Breast epithelium (tissue), 4 donors: ENCODE results near the gene MAPK1IP1L. TPM values are rescaled to one million over a fixed set of nuclear protein-coding genes. Genes with fewer than 3 reads are reported as not detected.

ENCODE experiments used
- DNase-seq, 2 donors: peaks; one replicate each; pipeline ENCODE4 v3.0.0-alpha.2; 2019; ENCODE audit warnings: low spot score in 2 of 2
- H3K27ac ChIP-seq, 2 donors: fragments of 200-600 bp; sonication (generic) in 1 of 2; one replicate each; pipeline ENCODE4 v1.5.1; 2016 to 2019; ENCODE audit warnings: mild to moderate bottlenecking in 1 of 2
- H3K27me3 ChIP-seq, 2 donors: fragments of 200-600 bp; sonication (generic) in 1 of 2; one replicate each; pipeline versions ENCODE4 v1.5.1 to v1.6.0; 2017 to 2019; ENCODE audit warnings: control low read depth in 1 of 2, mild to moderate bottlenecking in 1 of 2
- H3K36me3 ChIP-seq: fragments of 200-600 bp; one replicate; pipeline ENCODE4 v1.5.1; 2019
- H3K4me1 ChIP-seq, 2 donors: fragments of 200-600 bp; sonication (generic); one replicate each; pipeline ENCODE4 v1.5.1; 2016 to 2019; ENCODE audit warnings: control low read depth in 1 of 2
- H3K4me3 ChIP-seq, 3 donors: fragments of 200-600 bp; sonication (generic); 1 replicate in 2 of 3; 2 replicates in 1 of 3; pipeline ENCODE4 v1.5.1; 2016 to 2019; ENCODE audit warnings: mild to moderate bottlenecking in 3 of 3, moderate library complexity in 2 of 3
- H3K9me3 ChIP-seq, 2 donors: fragments of 200-600 bp; sonication (generic) in 1 of 2; one replicate each; pipeline ENCODE4 v1.5.1; 2016 to 2019; ENCODE audit warnings: control low read depth in 1 of 2
- CTCF ChIP-seq, 3 donors: fragments of 450-650 bp; IDR thresholded peaks; one replicate each; pipeline ENCODE4 v1.5.1; 2016 to 2017; ENCODE audit warnings: antibody characterized with exemption in 3 of 3, mild to moderate bottlenecking in 3 of 3, moderate library complexity in 3 of 3
- POLR2A ChIP-seq: fragments of 450-650 bp; IDR thresholded peaks from one replicate; pipeline ENCODE4 v1.6.1; 2016; ENCODE audit warnings: antibody characterized with exemption, mild to moderate bottlenecking, moderate library complexity
- POLR2AphosphoS5 ChIP-seq, 3 donors: sonication (generic); formaldehyde crosslinking; IDR thresholded peaks; one replicate each; pipeline ENCODE4 v1.6.1; 2017; ENCODE audit warnings: antibody characterized with exemption in 3 of 3
- intact Hi-C: fragments of 100-400 bp; cut with DNase I; formaldehyde crosslinking; loops from one replicate; pipeline ENCODE4 v1.15.1; 2023; ENCODE audit warnings: low total_unique reads
- total RNA-seq, 3 donors: library from RNA; depleted of rRNA; stranded (reverse); fragments of >200 nt; gene quantifications; one replicate each; pipeline ENCODE4 v1.1.0, GENCODE V29; 2016

MAPK1IP1L gene
- total RNA-seq, 3 donors from 2014 or later = 37.7 to 60.4 (median 39.4) TPM

DNA sequence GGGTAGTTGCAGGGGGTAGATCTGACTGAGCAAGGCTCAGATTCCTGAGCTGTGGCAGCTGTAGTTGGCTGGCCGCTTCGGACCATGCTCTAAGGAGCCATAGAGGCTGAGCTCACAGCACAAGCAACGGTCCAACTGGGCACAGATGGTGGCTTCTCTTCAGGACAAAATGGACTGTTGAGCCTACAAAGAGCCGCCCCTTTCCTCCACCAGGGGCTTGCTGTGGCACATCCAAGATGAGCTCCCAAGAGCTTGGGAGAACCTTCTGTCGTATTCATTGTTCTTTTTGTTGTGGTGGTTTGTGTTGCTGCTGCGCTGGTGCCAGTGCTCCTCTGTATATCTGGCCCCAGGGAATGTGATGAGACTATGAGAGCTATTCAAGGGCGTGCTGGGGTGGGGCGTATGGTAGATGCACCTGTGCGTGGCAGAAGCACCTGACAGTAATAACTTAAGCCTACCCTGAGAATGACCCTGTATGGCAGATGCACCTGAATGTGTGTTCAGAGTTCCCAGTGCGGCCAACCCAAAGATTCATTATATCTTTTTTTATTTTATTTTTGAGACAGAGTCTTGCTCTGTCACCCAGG, 59.8 kb downstream of the MAPK1IP1L start:
- intact Hi-C loops = no loop called here
- Histone ChIP-seq H3K9me3 (no peaks in the 10 kb centered on the region), H3K4me1 (peaks cover 8 to 16% of the 10 kb centered on the region in 2 donors), H3K36me3 (no peaks in the 10 kb centered on the region), H3K27me3 (no peaks in the 10 kb centered on the region), H3K4me3 (no peak overlapping the region), H3K27ac (peak overlapping the region in 1 of 2 donors; percentile 42)
- DNase-seq = no peak
- TF ChIP-seq POLR2AphosphoS5 (IDR thresholded peaks at IDR 0.05) = no peak
- no peak for TF ChIP-seq CTCF (IDR thresholded peaks at IDR 0.05)
- TF ChIP-seq POLR2A = no peak

- Histone ChIP-seq H3K4me3 (no peak overlapping the region), H3K9me3 (no peaks in the 10 kb centered on the region), H3K27me3 (no peaks in the 10 kb centered on the region), H3K36me3 (no peaks in the 10 kb centered on the region), H3K4me1 (no peaks in the 10 kb centered on the region), H3K27ac (no peak overlapping the region)
- intact Hi-C loops = no loop called here
- DNase-seq = no peak
- TF ChIP-seq CTCF (IDR thresholded peaks at IDR 0.05) (no peak), POLR2AphosphoS5 (IDR thresholded peaks at IDR 0.05) (no peak), POLR2A (no peak)
These were observed 63.3 kb downstream of the MAPK1IP1L start for GRCh38 chr14:55114720-55115119.

- Histone ChIP-seq H3K27me3 (no peaks in the 10 kb centered on the region), H3K4me3 (no peak overlapping the region), H3K36me3 (no peaks in the 10 kb centered on the region), H3K4me1 (no peaks in the 10 kb centered on the region), H3K9me3 (no peaks in the 10 kb centered on the region), H3K27ac (no peak overlapping the region)
- no peak for DNase-seq
- intact Hi-C loops = no loop called here
- TF ChIP-seq CTCF (IDR thresholded peaks at IDR 0.05) = no peak
These were observed 64.0 kb downstream of the MAPK1IP1L start for GRCh38 chr14:55115460-55115859.

GRCh38 chr14:55115861-55116245, 64.4 kb downstream of the MAPK1IP1L start:
- Histone ChIP-seq H3K4me3 (no peak overlapping the region), H3K27ac (no peak overlapping the region), H3K36me3 (no peaks in the 10 kb centered on the region), H3K9me3 (no peaks in the 10 kb centered on the region), H3K27me3 (no peaks in the 10 kb centered on the region), H3K4me1 (no peaks in the 10 kb centered on the region)
- TF ChIP-seq POLR2AphosphoS5 (IDR thresholded peaks at IDR 0.05) (no peak), CTCF (IDR thresholded peaks at IDR 0.05) (no peak), POLR2A (no peak)
- no peak for DNase-seq
- intact Hi-C loops = no loop called here

GRCh38 chr14:55116246-55117030, 65.0 kb downstream of the MAPK1IP1L start:
- intact Hi-C loops = no loop called here
- Histone ChIP-seq H3K4me3 (no peak overlapping the region), H3K27ac (no peak overlapping the region), H3K4me1 (no peaks in the 10 kb centered on the region), H3K27me3 (no peaks in the 10 kb centered on the region), H3K9me3 (no peaks in the 10 kb centered on the region), H3K36me3 (no peaks in the 10 kb centered on the region)
- no peak for DNase-seq
- TF ChIP-seq CTCF (IDR thresholded peaks at IDR 0.05) (no peak), POLR2A (no peak), POLR2AphosphoS5 (IDR thresholded peaks at IDR 0.05) (no peak)
